WTC11 (cell line): ENCODE measurements around the gene NFIA. TPM values are rescaled to one million over a fixed set of nuclear protein-coding genes. Genes with fewer than 3 reads are reported as not detected.
A peak's percentile ranks its signal among the peaks of the same experiment; 100 is the strongest.

Experiments used
- ATAC-seq: fragments of 200-7000 bp; cut with Tn5 transposase; 2 replicates; pipeline ENCODE4 v1.10.0; 2021; ENCODE audit warnings: mild to moderate bottlenecking, moderate library complexity
- CTCF ChIA-PET: fragments of 300-600 bp; sonication (Branson Sonifier 250); formaldehyde crosslinking; loops from one replicate; lab custom pipeline; 2021; ENCODE audit warnings: antibody characterized with exemption; lab: Charles Lee
- POLR2A ChIA-PET: fragments of 350-600 bp; sonication (Branson Sonifier 250); formaldehyde crosslinking; loops from one replicate; lab custom pipeline; 2021; ENCODE audit warnings: antibody characterized with exemption; lab: Charles Lee
- DNase-seq: peaks from one replicate; pipeline ENCODE4 v3.0.0; 2021; ENCODE audit warnings: low spot score
- H3K27ac Mint-ChIP-seq: 2 replicates; pipeline ENCODE4 v1.8.0; 2021; ENCODE audit warnings: mixed read lengths
- H3K27me3 Mint-ChIP-seq: 2 replicates; pipeline ENCODE4 v1.8.0; 2021; ENCODE audit warnings: low read depth, mild to moderate bottlenecking, moderate library complexity, mixed read lengths
- H3K36me3 Mint-ChIP-seq: 2 replicates; pipeline ENCODE4 v1.8.0; 2021; ENCODE audit warnings: mixed read lengths
- H3K4me1 Mint-ChIP-seq: 2 replicates; pipeline ENCODE4 v1.8.0; 2022; ENCODE audit warnings: mixed read lengths
- H3K4me3 Mint-ChIP-seq: 2 replicates; pipeline ENCODE4 v1.8.0; 2021; ENCODE audit warnings: mild to moderate bottlenecking, moderate library complexity, mixed read lengths
- H3K9me3 Mint-ChIP-seq: 2 replicates; pipeline ENCODE4 v1.8.0; 2021; ENCODE audit warnings: mixed read lengths
- ETV6 ChIP-seq: sonication (generic); formaldehyde crosslinking; IDR thresholded peaks from 2 replicates; pipeline ENCODE4 v1.8.1; 2022; ENCODE audit warnings: mild to moderate bottlenecking, missing genetic modification reagents
- FOXP1 ChIP-seq: sonication (generic); formaldehyde crosslinking; IDR thresholded peaks from 2 replicates; pipeline ENCODE4 v1.8.0; 2022; ENCODE audit warnings: missing genetic modification reagents, mild to moderate bottlenecking, moderate library complexity, borderline replicate concordance
- HMGA2 ChIP-seq: fragments of 250-450 bp; sonication (Bioruptor Pico); IDR thresholded peaks from 2 replicates; pipeline ENCODE4 v1.4.0; 2021; ENCODE audit warnings: mild to moderate bottlenecking, moderate library complexity
- IRF2 ChIP-seq: sonication (generic); formaldehyde crosslinking; IDR thresholded peaks from 2 replicates; pipeline ENCODE4 v1.8.0; 2022; ENCODE audit warnings: low read depth, missing genetic modification reagents, borderline replicate concordance
- KAT7 ChIP-seq: sonication (generic); formaldehyde crosslinking; IDR thresholded peaks from 2 replicates; pipeline ENCODE4 v1.8.1; 2023; ENCODE audit warnings: missing genetic modification reagents, mild to moderate bottlenecking, borderline replicate concordance
- MXD4 ChIP-seq: fragments of 250-450 bp; sonication (Bioruptor Pico); IDR thresholded peaks from 2 replicates; pipeline ENCODE4 v1.8.0; 2021; ENCODE audit warnings: mild to moderate bottlenecking, moderate library complexity, borderline replicate concordance
- NFATC4 ChIP-seq: fragments of 250-450 bp; sonication (Bioruptor Pico); IDR thresholded peaks from 2 replicates; pipeline ENCODE4 v1.9.0; 2021; ENCODE audit warnings: mild to moderate bottlenecking
- OVOL2 ChIP-seq: fragments of 250-450 bp; sonication (Bioruptor Pico); IDR thresholded peaks from 2 replicates; pipeline ENCODE4 v1.9.0; 2021; ENCODE audit warnings: mild to moderate bottlenecking, borderline replicate concordance
- PRRX2 ChIP-seq: fragments of 250-450 bp; sonication (Bioruptor Pico); IDR thresholded peaks from 2 replicates; pipeline ENCODE4 v1.8.0; 2021; ENCODE audit warnings: mild to moderate bottlenecking
- RELA ChIP-seq: sonication (generic); formaldehyde crosslinking; IDR thresholded peaks from 2 replicates; pipeline ENCODE4 v1.8.1; 2022; ENCODE audit warnings: missing genetic modification reagents, mild to moderate bottlenecking, borderline replicate concordance
- TEAD1 ChIP-seq: sonication (generic); formaldehyde crosslinking; IDR thresholded peaks from 2 replicates; pipeline ENCODE4 v1.8.0; 2022; ENCODE audit warnings: mild to moderate bottlenecking, missing genetic modification reagents
- TEAD4 ChIP-seq: sonication (generic); formaldehyde crosslinking; IDR thresholded peaks from 2 replicates; pipeline ENCODE4 v1.8.0; 2022; ENCODE audit warnings: mild to moderate bottlenecking, missing genetic modification reagents
- ZNF396 ChIP-seq: fragments of 250-450 bp; sonication (Bioruptor Pico); IDR thresholded peaks from 2 replicates; pipeline ENCODE4 v1.8.0; 2021; ENCODE audit warnings: mild to moderate bottlenecking, moderate library complexity, borderline replicate concordance
- ZNF425 ChIP-seq: fragments of 250-450 bp; sonication (Bioruptor Pico); conservative IDR thresholded peaks from 2 replicates; pipeline ENCODE4 v1.9.0; 2021; ENCODE audit warnings: mild to moderate bottlenecking
- total RNA-seq: library from RNA; stranded (reverse); gene quantifications from 3 replicates; pipeline ENCODE4 v1.2.3, GENCODE V29; 2021
- TF ChIP-seq, protein P1 (sequence below): sonication (generic); formaldehyde crosslinking; IDR thresholded peaks from 2 replicates; pipeline ENCODE4 v1.8.1; 2022; ENCODE audit warnings: low read depth, mild to moderate bottlenecking, moderate library complexity, missing genetic modification reagents, borderline replicate concordance
- TF ChIP-seq, protein P2 (sequence below): sonication (generic); formaldehyde crosslinking; IDR thresholded peaks from 2 replicates; pipeline ENCODE4 v1.8.1; 2022; ENCODE audit warnings: mild to moderate bottlenecking, missing genetic modification reagents, moderate library complexity, borderline replicate concordance
- TF ChIP-seq, protein P3 (sequence below): fragments of 250-450 bp; sonication (Bioruptor Pico); IDR thresholded peaks from 2 replicates; pipeline ENCODE4 v1.8.0; 2021; ENCODE audit warnings: mild to moderate bottlenecking
- TF ChIP-seq, protein P4 (sequence below): sonication (generic); formaldehyde crosslinking; IDR thresholded peaks from 2 replicates; pipeline ENCODE4 v1.8.0; 2022; ENCODE audit warnings: missing genetic modification reagents

The NFIA gene
- total RNA-seq, 1 experiment from 2014 or later, result 16.7 TPM

- TF ChIP-seq, protein P1, sequence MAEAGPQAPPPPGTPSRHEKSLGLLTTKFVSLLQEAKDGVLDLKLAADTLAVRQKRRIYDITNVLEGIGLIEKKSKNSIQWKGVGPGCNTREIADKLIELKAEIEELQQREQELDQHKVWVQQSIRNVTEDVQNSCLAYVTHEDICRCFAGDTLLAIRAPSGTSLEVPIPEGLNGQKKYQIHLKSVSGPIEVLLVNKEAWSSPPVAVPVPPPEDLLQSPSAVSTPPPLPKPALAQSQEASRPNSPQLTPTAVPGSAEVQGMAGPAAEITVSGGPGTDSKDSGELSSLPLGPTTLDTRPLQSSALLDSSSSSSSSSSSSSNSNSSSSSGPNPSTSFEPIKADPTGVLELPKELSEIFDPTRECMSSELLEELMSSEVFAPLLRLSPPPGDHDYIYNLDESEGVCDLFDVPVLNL (CRISPR knock-in tag), result no peak
- TF ChIP-seq NFATC4 (CRISPR knock-in tag), result no peak
- TF ChIP-seq HMGA2 (CRISPR knock-in tag), result no peak
- no peak for TF ChIP-seq TEAD4
- no peak for TF ChIP-seq TEAD1 (CRISPR knock-in tag)
- TF ChIP-seq RELA (CRISPR knock-in tag), result no peak
- TF ChIP-seq PRRX2, result no peak
- TF ChIP-seq OVOL2 (CRISPR knock-in tag), result no peak
- TF ChIP-seq FOXP1, result no peak
Measured at GRCh38 chr1:61237659-61238358, 155.4 kb downstream of the NFIA start (continued).

DNA sequence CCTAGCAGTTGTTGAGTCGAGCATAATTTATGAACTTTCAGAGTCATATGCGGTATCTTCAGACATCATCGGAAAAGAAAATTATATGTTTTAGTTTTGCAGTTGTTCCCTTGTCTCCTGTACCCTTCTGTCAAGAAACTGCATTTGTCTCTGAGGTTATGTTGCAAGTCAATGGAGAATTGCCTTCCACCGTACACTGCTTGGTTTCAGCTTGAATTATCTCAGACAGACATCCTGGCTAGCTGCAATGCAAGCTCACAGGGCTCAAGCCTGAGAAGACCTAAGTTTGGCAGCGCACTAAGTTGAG, 156.0 kb downstream of the NFIA start:
- peaks cover 77% of the 10 kb centered on the region for H3K4me1 Mint-ChIP-seq
- POLR2A ChIA-PET, result no interaction called here
- CTCF ChIA-PET, result interaction anchor here (1.4 kb wide), 1 partner anchor 56 kb away, joined by 3 read pairs; no protein-coding TSS in a partner anchor
- H3K9me3 Mint-ChIP-seq, result no peaks in the 10 kb centered on the region
- no peak for TF ChIP-seq ZNF425 (CRISPR knock-in tag)
- TF ChIP-seq, protein P2, sequence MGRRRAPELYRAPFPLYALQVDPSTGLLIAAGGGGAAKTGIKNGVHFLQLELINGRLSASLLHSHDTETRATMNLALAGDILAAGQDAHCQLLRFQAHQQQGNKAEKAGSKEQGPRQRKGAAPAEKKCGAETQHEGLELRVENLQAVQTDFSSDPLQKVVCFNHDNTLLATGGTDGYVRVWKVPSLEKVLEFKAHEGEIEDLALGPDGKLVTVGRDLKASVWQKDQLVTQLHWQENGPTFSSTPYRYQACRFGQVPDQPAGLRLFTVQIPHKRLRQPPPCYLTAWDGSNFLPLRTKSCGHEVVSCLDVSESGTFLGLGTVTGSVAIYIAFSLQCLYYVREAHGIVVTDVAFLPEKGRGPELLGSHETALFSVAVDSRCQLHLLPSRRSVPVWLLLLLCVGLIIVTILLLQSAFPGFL, result no peak
- no peak for TF ChIP-seq MXD4 (CRISPR knock-in tag)
- TF ChIP-seq KAT7 (CRISPR knock-in tag), result no peak
- TF ChIP-seq, protein P3, sequence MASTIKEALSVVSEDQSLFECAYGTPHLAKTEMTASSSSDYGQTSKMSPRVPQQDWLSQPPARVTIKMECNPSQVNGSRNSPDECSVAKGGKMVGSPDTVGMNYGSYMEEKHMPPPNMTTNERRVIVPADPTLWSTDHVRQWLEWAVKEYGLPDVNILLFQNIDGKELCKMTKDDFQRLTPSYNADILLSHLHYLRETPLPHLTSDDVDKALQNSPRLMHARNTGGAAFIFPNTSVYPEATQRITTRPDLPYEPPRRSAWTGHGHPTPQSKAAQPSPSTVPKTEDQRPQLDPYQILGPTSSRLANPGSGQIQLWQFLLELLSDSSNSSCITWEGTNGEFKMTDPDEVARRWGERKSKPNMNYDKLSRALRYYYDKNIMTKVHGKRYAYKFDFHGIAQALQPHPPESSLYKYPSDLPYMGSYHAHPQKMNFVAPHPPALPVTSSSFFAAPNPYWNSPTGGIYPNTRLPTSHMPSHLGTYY, result no peak
- no peak for TF ChIP-seq ZNF396 (CRISPR knock-in tag)
- TF ChIP-seq, protein P4, sequence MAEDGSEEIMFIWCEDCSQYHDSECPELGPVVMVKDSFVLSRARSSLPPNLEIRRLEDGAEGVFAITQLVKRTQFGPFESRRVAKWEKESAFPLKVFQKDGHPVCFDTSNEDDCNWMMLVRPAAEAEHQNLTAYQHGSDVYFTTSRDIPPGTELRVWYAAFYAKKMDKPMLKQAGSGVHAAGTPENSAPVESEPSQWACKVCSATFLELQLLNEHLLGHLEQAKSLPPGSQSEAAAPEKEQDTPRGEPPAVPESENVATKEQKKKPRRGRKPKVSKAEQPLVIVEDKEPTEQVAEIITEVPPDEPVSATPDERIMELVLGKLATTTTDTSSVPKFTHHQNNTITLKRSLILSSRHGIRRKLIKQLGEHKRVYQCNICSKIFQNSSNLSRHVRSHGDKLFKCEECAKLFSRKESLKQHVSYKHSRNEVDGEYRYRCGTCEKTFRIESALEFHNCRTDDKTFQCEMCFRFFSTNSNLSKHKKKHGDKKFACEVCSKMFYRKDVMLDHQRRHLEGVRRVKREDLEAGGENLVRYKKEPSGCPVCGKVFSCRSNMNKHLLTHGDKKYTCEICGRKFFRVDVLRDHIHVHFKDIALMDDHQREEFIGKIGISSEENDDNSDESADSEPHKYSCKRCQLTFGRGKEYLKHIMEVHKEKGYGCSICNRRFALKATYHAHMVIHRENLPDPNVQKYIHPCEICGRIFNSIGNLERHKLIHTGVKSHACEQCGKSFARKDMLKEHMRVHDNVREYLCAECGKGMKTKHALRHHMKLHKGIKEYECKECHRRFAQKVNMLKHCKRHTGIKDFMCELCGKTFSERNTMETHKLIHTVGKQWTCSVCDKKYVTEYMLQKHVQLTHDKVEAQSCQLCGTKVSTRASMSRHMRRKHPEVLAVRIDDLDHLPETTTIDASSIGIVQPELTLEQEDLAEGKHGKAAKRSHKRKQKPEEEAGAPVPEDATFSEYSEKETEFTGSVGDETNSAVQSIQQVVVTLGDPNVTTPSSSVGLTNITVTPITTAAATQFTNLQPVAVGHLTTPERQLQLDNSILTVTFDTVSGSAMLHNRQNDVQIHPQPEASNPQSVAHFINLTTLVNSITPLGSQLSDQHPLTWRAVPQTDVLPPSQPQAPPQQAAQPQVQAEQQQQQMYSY (CRISPR knock-in tag), result no peak
- TF ChIP-seq ETV6 (CRISPR knock-in tag), result no peak
- no peak for TF ChIP-seq IRF2 (CRISPR knock-in tag)
- ATAC-seq, result peak; percentile 64
- H3K27ac Mint-ChIP-seq, result peak overlapping the region; percentile 91
- no peaks in the 10 kb centered on the region for H3K36me3 Mint-ChIP-seq
- H3K4me3 Mint-ChIP-seq, result no peak overlapping the region
- DNase-seq, result no peak
- H3K27me3 Mint-ChIP-seq, result no peaks in the 10 kb centered on the region
